HG02943 (cell line): Measurements from ENCODE around the gene LGALS3BP.

Experiments
- ATAC-seq: cut with Tn5 transposase; IDR thresholded peaks from one replicate; pipeline ENCODE4 v1.9.1; 2021; ENCODE audit warnings: mild to moderate bottlenecking, low read depth, moderate library complexity; ENCODE audit not compliant: unreplicated experiment

The LGALS3BP gene

DNA sequence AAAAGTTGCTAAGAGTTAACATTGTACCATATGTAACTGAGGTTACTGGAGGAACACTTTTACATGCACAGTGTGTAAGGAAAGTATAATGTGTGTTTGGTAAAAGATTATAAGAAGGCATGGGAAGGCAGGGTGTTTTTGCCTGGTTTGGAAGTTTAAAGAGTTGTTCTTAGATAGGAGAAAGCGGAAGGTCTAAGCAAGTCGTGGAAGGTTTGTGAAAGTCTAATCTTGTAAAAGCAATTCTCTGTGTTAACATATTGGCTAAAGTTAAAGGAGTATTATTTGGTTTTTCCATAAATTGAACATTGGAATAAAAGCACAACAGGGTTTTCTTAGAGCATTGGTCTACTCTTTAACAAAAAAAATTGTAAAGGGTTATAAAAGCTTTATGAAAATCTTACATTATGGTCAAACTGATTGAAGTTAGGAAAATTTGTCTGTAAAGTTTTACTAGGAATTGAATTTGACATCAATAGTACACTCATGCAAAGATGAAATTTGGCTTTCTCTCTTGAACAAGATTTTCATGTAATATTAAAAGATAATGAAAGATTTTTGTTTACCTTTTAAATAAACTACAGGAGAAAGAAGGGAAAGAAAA is 34.5 kb upstream of the LGALS3BP start:
- no peak for ATAC-seq

DNA sequence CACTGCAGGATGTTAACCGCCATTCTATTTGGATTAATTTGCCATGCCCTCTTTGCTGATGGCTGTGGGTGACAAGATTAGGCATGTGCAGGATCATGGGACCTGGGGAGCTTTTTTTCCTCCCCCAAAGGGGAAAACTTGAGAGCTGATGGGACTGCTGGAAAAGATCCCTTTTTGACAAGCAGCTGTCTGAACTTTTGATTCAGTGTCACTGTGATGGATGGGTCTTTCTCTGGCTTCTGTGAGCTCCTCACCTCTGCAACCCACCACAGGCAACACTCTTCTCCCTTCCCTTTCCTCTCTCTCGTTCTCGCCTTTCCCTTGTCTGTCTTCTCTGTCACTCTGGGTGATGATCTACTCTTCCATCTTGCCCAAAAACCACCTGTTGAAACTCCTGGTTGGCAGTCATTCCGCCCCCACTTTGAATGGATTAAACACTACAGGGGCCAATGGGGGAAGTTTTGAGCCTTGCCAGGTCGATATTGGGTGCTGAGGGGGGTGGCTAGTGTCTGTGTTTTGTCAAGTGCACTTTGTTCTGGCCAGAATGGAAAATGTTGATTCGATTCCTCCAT is 32.9 kb upstream of the LGALS3BP start:
- ATAC-seq = no peak

GRCh38 chr17:79011451-79012147 is 31.9 kb upstream of the LGALS3BP start:
- ATAC-seq = no peak

- no peak for ATAC-seq
Observed at GRCh38 chr17:79010304-79010646, 30.6 kb upstream of the LGALS3BP start.

DNA sequence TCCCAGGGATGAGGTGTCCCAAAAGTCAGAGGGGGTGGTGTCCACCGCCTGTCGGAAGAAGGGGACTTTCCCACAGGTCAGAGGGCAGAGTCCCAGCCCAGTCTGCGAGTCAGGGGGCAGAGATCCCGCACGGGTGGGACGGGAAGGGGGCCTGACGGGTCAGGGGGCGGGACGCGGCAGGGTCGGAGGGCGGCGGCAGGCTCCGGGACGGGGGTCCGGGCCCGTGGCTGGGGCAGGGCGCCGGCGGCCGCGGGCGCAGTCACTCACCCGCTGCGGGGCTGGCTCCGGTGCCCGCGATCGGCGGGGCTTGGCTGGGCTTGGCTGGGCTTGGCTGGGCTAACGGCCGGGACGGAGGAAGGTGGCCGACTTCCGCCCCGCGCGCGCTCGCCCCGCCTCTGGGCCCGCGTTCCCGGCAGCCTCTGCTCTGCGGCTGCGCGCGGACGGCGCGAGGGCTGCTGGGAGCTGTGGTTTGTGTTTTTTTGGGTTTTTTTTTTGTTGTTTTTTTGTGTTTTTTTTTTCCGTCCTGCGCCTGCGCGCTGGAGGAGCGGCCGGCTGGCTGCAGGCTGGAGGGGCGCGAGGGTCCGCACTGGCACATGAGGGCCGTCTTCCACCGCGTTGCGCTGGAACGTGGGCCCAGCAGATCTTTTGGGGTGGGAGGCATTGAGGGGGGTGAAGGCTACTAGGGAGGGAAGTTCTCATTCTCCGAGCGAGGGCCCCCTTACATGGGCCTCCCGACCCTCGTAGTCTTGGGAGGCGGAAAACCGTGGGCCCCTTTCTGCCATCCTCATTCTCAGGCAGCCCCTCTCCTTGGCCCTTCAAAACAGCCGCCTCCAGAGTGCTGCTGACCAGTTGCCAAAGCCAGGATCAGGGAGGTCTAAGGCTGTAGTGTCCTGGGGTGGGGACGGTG is 29.9 kb upstream of the LGALS3BP start, which contains the start of gene CANT1:
CANT1 (minus strand) TSS at position 368 of the 907 bp plus-strand sequence. CDS start 12,142 bp downstream, outside the sequence.
- ATAC-seq = peak; percentile 82

DNA sequence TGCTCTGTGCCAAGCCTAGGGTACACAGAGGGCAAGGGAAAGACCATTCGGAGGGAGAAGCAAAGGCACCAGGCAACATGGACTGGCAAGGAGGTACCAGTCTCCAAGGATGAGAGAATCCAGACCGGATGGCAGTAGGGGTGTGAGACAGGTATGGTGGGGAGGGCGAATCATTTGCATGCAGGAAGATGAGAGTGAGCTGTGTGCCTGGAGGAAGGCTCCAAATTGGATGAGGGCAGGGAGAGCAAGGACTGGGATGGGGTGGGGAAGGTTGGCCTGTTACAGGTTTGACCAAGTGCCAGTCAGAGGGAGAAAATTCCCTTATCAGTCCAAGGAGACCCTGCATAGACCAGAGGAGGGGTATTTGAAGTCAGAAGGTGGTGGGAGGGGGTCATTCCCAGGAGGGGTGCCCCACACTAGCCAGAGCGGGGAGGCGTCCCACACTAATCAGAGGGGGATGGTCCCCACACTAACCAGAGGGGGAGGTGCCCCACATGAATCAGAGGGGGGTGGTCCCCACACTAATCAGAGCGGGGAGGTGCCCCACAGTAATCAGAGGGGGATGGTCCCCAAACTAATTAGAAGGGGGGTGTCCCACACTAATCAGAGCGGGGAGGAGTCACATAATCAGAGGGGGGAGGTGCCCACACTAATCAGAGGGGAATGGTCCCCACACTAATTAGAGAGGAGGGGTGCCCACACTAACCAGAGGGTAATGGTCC is 29.1 kb upstream of the LGALS3BP start:
- ATAC-seq = no peak

- no peak for ATAC-seq
Observed at GRCh38 chr17:79007504-79008381, 28.0 kb upstream of the LGALS3BP start.

DNA sequence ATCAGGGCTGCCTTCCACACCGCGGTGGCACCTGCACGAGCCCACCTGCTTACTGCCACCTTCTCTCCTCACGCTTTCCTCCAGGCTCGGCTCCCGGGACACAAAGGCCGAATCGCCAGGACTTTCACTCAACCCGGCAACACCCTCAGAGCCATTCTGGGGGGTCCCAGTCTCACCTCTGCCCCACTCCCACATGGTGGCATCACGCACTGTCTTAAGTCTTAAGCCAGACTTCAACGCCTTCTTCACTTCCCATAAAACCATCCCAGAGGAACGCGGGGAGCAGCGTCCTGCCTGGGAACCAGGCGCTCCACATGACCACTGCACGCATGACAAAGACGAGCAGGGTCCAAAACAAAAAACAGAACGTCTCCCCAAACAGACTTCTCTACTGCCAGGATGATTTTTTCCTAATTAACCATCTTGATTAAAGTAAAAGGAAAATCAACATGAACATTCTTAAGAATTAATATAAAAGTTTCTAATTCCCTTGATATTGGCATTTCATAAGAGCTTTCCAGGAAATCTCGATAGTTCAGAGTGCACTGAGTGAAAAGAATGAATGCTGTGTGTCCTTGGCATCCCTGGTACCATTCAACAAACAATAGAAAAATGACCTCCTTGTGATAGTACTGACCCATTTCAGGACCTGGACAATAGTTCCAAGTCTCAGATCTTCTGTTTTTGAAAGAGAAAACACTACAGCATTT is 27.2 kb upstream of the LGALS3BP start:
- no peak for ATAC-seq

DNA sequence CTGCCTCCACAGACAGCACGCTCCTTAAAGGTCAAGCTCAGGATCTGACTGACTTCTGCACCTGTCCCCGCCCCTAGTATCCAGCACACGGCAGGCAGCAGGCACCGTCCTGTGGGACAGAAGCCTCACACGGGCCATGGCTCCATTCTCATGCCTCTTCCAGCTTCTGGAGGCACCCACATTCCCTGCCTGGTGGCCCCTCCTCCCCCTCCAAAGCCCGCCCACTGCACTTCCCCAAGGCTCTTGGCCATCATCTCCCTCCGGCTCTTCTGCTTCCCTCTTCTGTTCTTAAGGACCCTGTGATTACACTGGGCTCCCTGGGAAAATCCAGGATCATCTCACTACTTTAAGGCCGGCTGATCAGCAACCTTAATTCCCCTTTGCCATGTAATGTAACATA is 26.3 kb upstream of the LGALS3BP start:
- ATAC-seq = no peak

DNA sequence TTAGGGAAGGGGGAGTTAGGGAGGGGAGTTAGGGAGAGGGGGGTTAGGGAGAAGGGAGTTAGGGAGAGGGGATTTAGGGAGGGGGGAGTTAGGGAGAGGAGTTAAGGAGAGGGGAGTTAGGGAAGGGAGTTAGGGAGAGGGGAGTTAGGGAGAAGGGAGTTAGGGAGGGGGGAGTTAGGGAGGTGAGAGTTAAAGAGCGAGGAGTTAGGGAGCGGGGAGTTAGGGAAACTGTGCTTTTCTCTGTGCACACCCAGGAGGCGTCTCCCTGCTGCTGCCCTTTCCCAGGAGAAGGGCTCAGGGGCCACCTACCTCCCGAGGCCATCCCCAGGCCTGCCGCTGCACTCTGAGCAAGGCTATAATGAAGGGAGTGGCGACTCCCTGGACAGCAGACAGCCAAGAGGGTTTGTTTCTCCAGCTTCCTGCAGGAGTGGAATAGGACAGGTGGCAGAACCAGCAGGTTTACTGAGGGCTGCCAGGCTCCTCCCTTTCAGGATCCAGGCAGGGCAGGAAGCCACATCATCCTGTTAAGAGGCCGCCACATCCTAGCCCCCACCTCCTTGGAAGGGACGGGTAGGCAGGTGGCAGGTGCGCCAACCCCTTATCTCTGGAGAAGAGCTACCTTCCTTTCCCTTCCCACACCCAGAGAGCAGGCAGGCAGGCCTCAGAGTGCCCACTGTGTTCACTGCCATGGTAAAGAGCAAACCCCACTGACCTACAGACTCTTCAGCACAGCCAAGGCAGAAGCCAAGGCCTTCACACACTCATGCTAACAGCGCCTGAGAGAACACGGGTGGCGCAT is 25.5 kb upstream of the LGALS3BP start:
- no peak for ATAC-seq

DNA sequence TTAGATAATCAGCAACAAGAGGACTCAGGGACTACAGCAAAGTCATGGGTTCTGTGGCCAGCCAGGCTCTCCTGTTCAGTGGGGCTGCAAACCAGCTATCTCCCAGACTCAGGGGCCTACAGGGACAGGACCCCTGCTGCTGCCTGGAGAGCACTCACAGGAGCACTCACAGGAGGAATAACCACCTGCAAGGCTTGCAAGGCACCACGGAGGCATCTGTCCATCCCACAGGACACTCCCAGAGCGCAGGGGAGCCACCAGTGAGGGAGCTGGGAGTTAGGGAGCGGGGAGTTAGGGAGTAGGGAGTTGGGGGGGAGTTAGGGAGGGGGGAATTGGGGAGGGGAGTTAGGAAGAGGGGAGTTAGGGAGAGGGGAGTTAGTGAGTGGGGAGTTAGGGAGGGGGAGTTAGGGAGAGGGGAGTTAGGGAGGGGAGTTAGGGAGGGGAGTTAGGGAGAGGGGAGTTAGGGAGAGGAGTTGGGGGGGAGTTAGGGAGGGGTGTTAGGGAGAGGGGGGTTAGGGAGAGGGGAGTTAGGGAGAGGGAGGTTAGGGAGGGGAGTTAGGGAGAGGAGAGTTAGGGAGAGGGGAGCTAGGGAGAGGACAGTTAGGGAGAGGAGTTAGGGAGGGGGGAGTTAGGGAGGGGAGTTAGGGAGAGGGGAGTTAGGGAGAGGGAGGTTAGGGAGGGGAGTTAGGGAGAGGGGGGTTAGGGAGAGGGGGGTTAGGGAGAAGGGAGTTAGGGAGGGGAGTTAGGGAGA is 24.1 kb upstream of the LGALS3BP start:
- no peak for ATAC-seq

GRCh38 chr17:79002796-79003593 is 23.3 kb upstream of the LGALS3BP start:
- no peak for ATAC-seq

DNA sequence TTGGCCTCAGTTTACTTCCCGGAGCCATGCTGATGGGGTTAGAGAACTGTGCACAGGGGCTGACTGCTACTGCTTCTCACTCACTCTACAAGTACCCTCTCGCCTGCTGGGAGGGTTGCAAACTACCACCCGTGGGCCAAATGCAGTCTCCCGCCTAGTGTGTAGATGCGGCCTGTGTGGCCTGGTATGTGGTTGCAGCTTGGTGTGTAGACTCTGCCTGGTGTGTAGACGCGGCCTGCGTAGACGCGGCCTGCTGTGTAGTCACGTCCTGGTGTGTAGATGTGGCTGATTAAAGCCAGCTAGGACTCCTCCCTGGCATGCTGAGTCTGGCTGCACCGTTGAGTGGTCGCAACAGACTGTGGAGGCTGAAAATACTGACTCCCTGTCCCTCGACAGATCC is 22.6 kb upstream of the LGALS3BP start:
- ATAC-seq = no peak

DNA sequence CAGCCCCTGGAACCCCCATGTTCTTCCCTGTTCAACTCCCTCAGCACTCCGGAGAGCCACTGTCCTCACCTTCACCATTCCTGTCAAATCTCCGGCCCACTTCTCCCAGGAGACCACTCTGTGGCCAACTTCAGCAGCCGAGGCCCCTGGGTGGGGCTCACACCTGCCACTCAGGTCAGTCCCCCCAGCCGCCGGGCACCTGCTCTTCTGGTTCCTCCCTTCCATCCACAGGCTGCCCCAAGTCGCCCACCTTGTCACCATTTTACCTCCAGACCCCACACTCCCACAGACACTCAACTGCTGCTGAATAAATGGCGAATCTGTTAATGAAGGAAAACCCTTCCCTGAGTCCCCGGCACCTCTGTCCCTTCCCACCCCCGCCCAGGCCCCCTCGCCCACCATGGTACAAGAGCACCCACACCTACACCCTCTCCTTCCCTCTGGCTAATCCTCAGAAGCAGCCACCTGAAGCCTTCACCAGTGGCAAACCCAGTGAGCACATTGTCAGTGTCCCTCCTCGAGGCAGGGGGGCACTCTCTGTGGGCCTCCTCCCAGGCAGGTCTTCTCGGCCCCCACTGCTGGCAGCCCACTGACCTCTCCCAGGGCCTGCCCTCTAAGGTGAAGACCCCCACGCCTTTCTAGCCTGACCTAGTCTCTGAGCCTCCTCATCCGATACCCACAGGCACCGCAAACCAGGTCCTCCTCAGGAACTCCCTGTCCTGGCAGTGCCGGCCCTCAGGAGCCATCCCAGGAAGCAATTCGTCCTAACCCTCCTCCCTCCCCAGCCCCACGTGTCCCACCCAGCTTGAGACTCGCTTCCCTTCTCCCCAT is 21.7 kb upstream of the LGALS3BP start:
- no peak for ATAC-seq

DNA sequence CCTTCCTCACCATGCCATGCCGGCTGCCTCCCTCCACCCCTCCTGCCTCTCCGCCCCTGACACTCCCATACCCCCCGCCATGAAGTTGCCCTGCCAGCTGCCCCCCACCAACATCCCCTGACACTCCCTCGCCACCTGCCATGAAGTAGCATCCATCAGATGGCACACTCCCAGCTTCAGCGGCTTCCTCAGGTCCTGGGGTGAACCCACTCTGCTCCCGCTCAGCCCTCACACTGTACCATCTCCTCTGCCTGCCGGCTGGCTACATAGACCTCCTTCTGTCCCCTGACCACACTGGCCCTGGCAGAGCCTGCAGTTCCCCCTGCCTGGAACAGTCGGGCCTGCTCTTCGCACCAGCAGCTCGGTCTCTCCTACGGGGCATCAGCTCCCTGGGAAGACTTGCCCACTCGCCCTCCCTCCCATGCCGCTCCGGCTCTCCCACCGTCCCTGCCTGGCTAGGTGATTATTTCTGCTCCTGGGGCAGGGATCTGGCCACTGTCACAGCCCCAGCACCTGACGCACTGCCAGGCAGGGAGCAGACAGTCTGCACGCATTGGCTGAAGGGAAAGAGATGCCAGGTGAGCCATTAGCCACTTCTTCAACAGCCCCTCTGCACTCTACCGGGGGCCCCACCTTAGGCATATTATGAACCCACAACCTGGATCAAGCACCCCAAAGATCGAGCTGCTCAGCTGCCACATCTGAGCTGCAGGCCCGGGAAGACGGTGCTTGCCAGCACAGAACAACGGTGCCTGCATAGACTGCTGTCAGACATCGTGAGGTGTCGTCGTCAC is 20.9 kb upstream of the LGALS3BP start:
- no peak for ATAC-seq
